8988T (cell line): ENCODE results near the gene ZFPL1.

ENCODE experiments used
- DNase-seq: peaks from one replicate; pipeline ENCODE4 v3.0.0; 2011

Gene ZFPL1

GRCh38 chr11:65130631-65131416 lies 46.8 kb downstream of the ZFPL1 start:
- DNase-seq = no peak

GRCh38 chr11:65131417-65131776 lies 47.4 kb downstream of the ZFPL1 start:
- no peak for DNase-seq

GRCh38 chr11:65131895-65132237 lies 47.8 kb downstream of the ZFPL1 start:
- no peak for DNase-seq

- no peak for DNase-seq
These were observed 48.4 kb downstream of the ZFPL1 start for GRCh38 chr11:65132238-65132987.

- no peak for DNase-seq
These were observed 49.1 kb downstream of the ZFPL1 start for GRCh38 chr11:65132988-65133700.

GRCh38 chr11:65133724-65134123 lies 49.7 kb downstream of the ZFPL1 start:
- no peak for DNase-seq

GRCh38 chr11:65134240-65134951 lies 50.4 kb downstream of the ZFPL1 start, which contains the start of gene SYVN1:
TSS of gene SYVN1 (minus strand) at chr11:65134519. CDS start at chr11:65133601, 918 bp downstream.
- peak; percentile 93 for DNase-seq

- peak; percentile 93 for DNase-seq
These were observed 51.1 kb downstream of the ZFPL1 start for GRCh38 chr11:65134952-65135632.

- no peak for DNase-seq
These were observed 51.7 kb downstream of the ZFPL1 start for GRCh38 chr11:65135633-65136145.

- DNase-seq = no peak
These were observed 52.6 kb downstream of the ZFPL1 start for GRCh38 chr11:65136515-65137096.
